ENCODE results near the gene C1orf159.

DNA sequence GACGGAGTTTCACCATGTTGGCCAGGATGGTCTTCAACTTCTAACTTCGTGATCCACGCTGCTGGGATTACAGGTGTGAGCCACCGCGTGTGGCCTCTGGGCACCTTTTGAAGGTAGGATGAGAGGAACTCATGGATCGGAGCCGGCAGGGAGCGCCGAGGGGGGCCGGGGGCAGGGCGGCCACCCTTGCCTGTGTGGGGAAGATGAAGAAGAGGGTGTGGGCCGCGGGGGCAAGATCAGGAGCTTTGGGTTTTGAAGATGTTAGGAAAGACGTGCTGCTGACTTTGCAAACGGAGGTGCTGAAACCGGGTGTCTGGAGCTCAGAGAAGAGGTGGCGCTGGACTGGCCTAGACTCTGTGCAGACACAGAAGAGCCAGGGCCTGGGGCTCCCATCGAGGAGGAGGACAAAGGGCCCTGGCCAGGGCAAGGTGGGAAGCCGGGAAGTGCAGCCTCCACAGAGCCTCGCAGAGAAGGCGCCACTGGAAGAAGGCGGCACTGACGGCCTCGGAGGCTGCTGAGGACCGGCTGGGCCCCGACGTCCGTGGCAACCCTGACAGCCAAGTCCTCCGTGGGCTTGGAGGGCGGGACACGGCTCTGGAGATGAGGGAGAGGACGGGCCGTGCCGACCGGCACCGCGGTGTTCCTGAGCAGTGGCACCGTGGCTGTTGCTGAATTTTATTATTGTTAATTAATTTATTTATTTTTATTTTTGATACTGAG is 55.4 kb downstream of the C1orf159 start:
- no peak for TF ChIP-seq POLR2A (IDR thresholded peaks at IDR 0.05)
- TF ChIP-seq, protein P1, sequence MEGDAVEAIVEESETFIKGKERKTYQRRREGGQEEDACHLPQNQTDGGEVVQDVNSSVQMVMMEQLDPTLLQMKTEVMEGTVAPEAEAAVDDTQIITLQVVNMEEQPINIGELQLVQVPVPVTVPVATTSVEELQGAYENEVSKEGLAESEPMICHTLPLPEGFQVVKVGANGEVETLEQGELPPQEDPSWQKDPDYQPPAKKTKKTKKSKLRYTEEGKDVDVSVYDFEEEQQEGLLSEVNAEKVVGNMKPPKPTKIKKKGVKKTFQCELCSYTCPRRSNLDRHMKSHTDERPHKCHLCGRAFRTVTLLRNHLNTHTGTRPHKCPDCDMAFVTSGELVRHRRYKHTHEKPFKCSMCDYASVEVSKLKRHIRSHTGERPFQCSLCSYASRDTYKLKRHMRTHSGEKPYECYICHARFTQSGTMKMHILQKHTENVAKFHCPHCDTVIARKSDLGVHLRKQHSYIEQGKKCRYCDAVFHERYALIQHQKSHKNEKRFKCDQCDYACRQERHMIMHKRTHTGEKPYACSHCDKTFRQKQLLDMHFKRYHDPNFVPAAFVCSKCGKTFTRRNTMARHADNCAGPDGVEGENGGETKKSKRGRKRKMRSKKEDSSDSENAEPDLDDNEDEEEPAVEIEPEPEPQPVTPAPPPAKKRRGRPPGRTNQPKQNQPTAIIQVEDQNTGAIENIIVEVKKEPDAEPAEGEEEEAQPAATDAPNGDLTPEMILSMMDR (IDR thresholded peaks at IDR 0.05), result no peak
